Type B pancreatic cell (in vitro differentiated cells): Measurements from ENCODE around the gene TPD52L1. TPM values are rescaled to one million over a fixed set of nuclear protein-coding genes. Genes with fewer than 3 reads are reported as not detected.

Source experiments
- DNase-seq: peaks from one replicate; pipeline ENCODE4 v3.0.0; 2021; ENCODE audit warnings: mixed read lengths; ENCODE audit not compliant: unreplicated experiment; ENCODE audit errors: extremely low spot score
- H3K27ac Mint-ChIP-seq: 2 replicates; pipeline ENCODE4 v1.8.0; 2021; ENCODE audit warnings: mild to moderate bottlenecking, mixed read lengths
- H3K27me3 Mint-ChIP-seq: 2 replicates; pipeline ENCODE4 v1.8.0; 2021; ENCODE audit warnings: mixed read lengths
- H3K36me3 Mint-ChIP-seq: 2 replicates; pipeline ENCODE4 v1.8.0; 2021; ENCODE audit warnings: mixed read lengths
- H3K4me1 Mint-ChIP-seq: one replicate; pipeline ENCODE4 v1.8.0; 2021; ENCODE audit warnings: mixed read lengths; ENCODE audit not compliant: unreplicated experiment
- H3K4me3 Mint-ChIP-seq: 2 replicates; pipeline ENCODE4 v1.8.0; 2021; ENCODE audit warnings: mild to moderate bottlenecking, mixed read lengths
- H3K9me3 Mint-ChIP-seq: 2 replicates; pipeline ENCODE4 v1.8.0; 2021; ENCODE audit warnings: mixed read lengths
- CTCF ChIP-seq: fragments of 200-600 bp; sonication (generic); conservative IDR thresholded peaks from 2 replicates; pipeline ENCODE4 v1.5.0; 2021; ENCODE audit warnings: antibody characterized with exemption, mild to moderate bottlenecking
- total RNA-seq: library from RNA; stranded (reverse); gene quantifications from 2 replicates; pipeline ENCODE4 v1.2.1, GENCODE V29; 2021; ENCODE audit warnings: low replicate concordance

Gene TPD52L1
- total RNA-seq, 1 donor from 2014 or later = 80.4 TPM

DNA sequence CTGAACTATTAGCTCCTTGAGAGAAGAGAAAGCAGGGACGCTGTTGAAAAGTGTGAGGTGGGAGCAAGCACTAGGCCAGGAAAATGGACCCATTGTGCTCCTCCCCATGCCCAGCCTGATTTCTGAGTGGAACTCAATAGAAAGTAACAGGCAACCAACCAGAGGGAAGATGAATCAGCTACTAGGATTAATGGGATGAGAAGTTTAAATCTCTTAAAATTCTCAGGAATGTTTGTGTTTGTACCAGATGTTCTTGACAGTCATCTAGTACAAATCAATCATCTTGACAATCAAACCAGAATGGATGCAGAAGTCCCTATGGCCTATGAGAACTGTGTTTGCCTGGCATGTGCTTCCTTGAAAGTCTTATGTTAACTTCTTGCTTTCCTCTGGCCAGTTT is 99.3 kb downstream of the TPD52L1 start:
- no peak overlapping the region for H3K4me3 Mint-ChIP-seq
- no peaks in the 10 kb centered on the region for H3K27me3 Mint-ChIP-seq
- DNase-seq = no peak
- H3K4me1 Mint-ChIP-seq = peaks cover 23% of the 10 kb centered on the region
- H3K9me3 Mint-ChIP-seq = no peaks in the 10 kb centered on the region
- H3K36me3 Mint-ChIP-seq = peaks cover 12% of the 10 kb centered on the region
- TF ChIP-seq CTCF = no peak
- H3K27ac Mint-ChIP-seq = no peak overlapping the region

DNA sequence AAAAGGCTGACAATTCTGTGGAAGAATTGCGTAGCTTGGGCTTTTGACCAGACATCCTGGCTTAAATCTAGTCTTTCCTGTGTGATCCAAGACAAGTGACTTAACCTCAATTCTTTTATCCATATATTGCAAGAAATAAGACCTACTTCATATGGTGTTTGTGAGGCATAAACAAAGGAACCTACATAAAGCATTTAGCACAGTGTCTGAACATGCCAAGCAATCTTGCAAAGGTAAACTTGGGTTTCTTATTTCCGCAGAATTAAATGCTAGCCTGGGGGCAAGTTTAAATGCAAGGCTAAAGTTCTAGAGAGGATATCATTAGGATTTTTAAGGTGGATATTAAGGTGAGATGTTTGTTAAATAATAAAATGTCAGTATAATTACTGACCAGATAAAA is 100.3 kb downstream of the TPD52L1 start:
- peaks cover 23% of the 10 kb centered on the region for H3K4me1 Mint-ChIP-seq
- no peak overlapping the region for H3K4me3 Mint-ChIP-seq
- H3K36me3 Mint-ChIP-seq = peaks cover 13% of the 10 kb centered on the region
- DNase-seq = no peak
- no peaks in the 10 kb centered on the region for H3K27me3 Mint-ChIP-seq
- H3K27ac Mint-ChIP-seq = no peak overlapping the region
- no peaks in the 10 kb centered on the region for H3K9me3 Mint-ChIP-seq
- no peak for TF ChIP-seq CTCF

DNA sequence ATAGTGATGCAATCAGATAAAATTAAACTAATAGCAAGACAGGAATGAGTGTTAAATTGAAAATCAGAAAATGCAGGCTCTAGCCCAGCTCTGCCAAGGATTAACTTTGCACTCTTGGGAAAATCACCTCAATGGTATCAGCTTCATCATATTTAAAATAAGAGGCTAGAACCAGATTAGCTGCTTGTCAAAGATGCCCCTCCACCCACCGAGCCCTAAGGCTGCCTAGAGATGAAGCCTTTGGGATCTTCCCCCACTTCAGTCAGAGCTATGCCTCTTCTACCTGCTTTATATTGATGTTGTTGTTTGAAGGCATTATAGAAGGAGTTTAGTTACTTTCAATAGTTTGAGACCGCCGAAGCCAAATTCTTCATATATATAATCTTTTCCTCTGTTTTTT is 100.7 kb downstream of the TPD52L1 start:
- H3K9me3 Mint-ChIP-seq = no peaks in the 10 kb centered on the region
- peaks cover 13% of the 10 kb centered on the region for H3K36me3 Mint-ChIP-seq
- peak overlapping the region; percentile 51 for H3K4me3 Mint-ChIP-seq
- DNase-seq = no peak
- H3K27me3 Mint-ChIP-seq = no peaks in the 10 kb centered on the region
- H3K27ac Mint-ChIP-seq = peak overlapping the region; percentile 72
- TF ChIP-seq CTCF = no peak
- H3K4me1 Mint-ChIP-seq = peaks cover 23% of the 10 kb centered on the region

DNA sequence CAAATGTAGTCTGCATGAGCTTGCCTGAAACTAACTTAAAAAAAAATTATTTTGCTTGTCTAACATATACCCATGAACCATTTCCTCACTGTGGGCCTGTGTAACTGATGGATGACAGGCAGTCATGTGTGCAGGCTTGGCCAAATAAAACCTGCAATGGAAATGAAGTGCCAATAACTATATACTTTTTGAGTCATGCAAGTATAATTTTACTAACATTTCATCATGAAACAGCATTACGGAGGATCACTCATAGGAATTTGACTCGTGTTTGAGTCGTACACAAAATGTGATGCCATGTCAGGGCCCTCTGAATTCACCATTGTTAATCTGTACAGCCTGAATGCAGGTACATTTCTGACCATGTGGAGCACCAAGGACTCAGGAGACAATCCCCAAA is 101.6 kb downstream of the TPD52L1 start:
- H3K27ac Mint-ChIP-seq = no peak overlapping the region
- peaks cover 23% of the 10 kb centered on the region for H3K4me1 Mint-ChIP-seq
- TF ChIP-seq CTCF = no peak
- peaks cover 14% of the 10 kb centered on the region for H3K36me3 Mint-ChIP-seq
- no peak overlapping the region for H3K4me3 Mint-ChIP-seq
- H3K9me3 Mint-ChIP-seq = no peaks in the 10 kb centered on the region
- no peaks in the 10 kb centered on the region for H3K27me3 Mint-ChIP-seq
- no peak for DNase-seq

DNA sequence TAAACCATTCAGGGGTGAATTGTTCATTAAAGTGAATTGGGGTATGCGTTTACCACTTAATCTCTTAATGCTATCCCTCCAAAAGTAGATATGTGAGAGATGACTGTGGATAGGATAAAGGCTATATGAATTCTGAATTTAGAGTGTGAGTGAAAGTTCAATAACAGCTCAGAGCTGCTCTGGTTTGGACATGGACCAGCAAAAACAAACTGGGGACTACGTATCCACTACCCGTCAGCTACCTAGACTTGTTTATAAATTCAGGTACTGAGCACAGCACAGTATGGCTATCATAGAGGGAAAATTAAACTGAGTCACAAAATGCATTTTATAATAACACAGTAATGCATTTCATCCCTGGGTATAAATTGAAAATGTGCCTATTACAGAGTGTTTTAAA is 103.8 kb downstream of the TPD52L1 start:
- no peak for TF ChIP-seq CTCF
- H3K4me1 Mint-ChIP-seq = peaks cover 13% of the 10 kb centered on the region
- H3K36me3 Mint-ChIP-seq = peaks cover 11% of the 10 kb centered on the region
- DNase-seq = no peak
- H3K9me3 Mint-ChIP-seq = no peaks in the 10 kb centered on the region
- no peak overlapping the region for H3K27ac Mint-ChIP-seq
- no peak overlapping the region for H3K4me3 Mint-ChIP-seq
- no peaks in the 10 kb centered on the region for H3K27me3 Mint-ChIP-seq
